Transverse colon (tissue), 4 donors: ENCODE measurements around the gene FAN1. TPM values are rescaled to one million over a fixed set of nuclear protein-coding genes. Genes with fewer than 3 reads are reported as not detected.

ENCODE experiments used
- DNase-seq: peaks from one replicate; pipeline ENCODE4 v3.0.0-alpha.2; 2019
- H3K27ac ChIP-seq, 4 donors: fragments of 200-600 bp; sonication (generic); 2 replicates each; pipeline ENCODE4 v1.5.1; 2016 to 2018; ENCODE audit warnings: inconsistent platforms in 4 of 4
- H3K27me3 ChIP-seq: fragments of 200-600 bp; sonication (generic); 2 replicates; pipeline ENCODE4 v1.5.1; 2017; ENCODE audit warnings: inconsistent platforms
- H3K36me3 ChIP-seq, 4 donors: fragments of 200-600 bp; sonication (generic); 2 replicates each; pipeline ENCODE4 v1.5.1; 2017 to 2019; ENCODE audit warnings: inconsistent platforms in 4 of 4
- H3K4me1 ChIP-seq, 4 donors: fragments of 200-600 bp; sonication (generic); 2 replicates each; pipeline ENCODE4 v1.5.1; 2017 to 2020; ENCODE audit warnings: inconsistent platforms in 4 of 4
- H3K4me3 ChIP-seq, 4 donors: fragments of 200-600 bp; sonication (generic); 1 replicate in 1 of 4; 2 replicates in 3 of 4; pipeline versions ENCODE4 v1.5.1 to v1.6.1; 2017 to 2019; ENCODE audit warnings: inconsistent platforms in 4 of 4
- H3K9me3 ChIP-seq, 2 donors: fragments of 200-600 bp; sonication (generic); 2 replicates each; pipeline ENCODE4 v1.5.1; 2017 to 2019; ENCODE audit warnings: inconsistent platforms in 2 of 2
- EP300 ChIP-seq: sonication (generic); formaldehyde crosslinking; IDR thresholded peaks from one replicate; pipeline ENCODE4 v1.6.1; 2017; ENCODE audit warnings: antibody characterized with exemption, low read depth
- POLR2A ChIP-seq: fragments of 450-650 bp; IDR thresholded peaks from one replicate; pipeline ENCODE4 v1.6.1; 2016; ENCODE audit warnings: antibody characterized with exemption, mild to moderate bottlenecking, moderate library complexity
- POLR2AphosphoS5 ChIP-seq, 3 donors: sonication (generic); formaldehyde crosslinking; IDR thresholded peaks; one replicate each; pipeline ENCODE4 v1.6.1; 2016; ENCODE audit warnings: antibody characterized with exemption in 3 of 3
- WGBS, 2 donors: methylation state at CpG; one replicate each; pipeline ENCODE4 v1.1.5; 2018; ENCODE audit warnings: low coverage in 1 of 2; 5-methylcytosine and 5-hydroxymethylcytosine counted together
- in situ Hi-C, 4 donors: fragments of 200-750 bp; cut with MboI; loops; one replicate each; pipeline versions ENCODE4 v1.15.0 to v1.15.1; 2017; ENCODE audit warnings: low sequenced_read_pairs in 3 of 4, low pct_ligation_motif_present in 1 of 4, low pct_unique_long_range_greater_than_20kb in 1 of 4
- intact Hi-C: fragments of 100-400 bp; cut with DNase I; formaldehyde crosslinking; loops from one replicate; pipeline ENCODE4 v1.15.1; 2023; ENCODE audit warnings: low total_unique reads
- total RNA-seq, 4 donors: library from RNA; depleted of rRNA; stranded (reverse); fragments of >200 nt; gene quantifications; one replicate each; pipeline ENCODE4 v1.1.0, GENCODE V29; 2016
- TF ChIP-seq, protein P1 (sequence below), 5 experiments: fragments of 200-600 bp in 3 of 5; fragments of 450-650 bp in 2 of 5; sonication (generic) in 3 of 5; IDR thresholded peaks; 1 replicate in 2 of 5; 2 replicates in 3 of 5; pipeline ENCODE4 v1.5.1; 2016 to 2017; ENCODE audit warnings: antibody characterized with exemption in 5 of 5, inconsistent platforms in 3 of 5, mild to moderate bottlenecking in 2 of 5, moderate library complexity in 1 of 5

Gene FAN1
- total RNA-seq, 4 donors from 2014 or later, result 8.6 to 34.8 (median 16.9) TPM

DNA sequence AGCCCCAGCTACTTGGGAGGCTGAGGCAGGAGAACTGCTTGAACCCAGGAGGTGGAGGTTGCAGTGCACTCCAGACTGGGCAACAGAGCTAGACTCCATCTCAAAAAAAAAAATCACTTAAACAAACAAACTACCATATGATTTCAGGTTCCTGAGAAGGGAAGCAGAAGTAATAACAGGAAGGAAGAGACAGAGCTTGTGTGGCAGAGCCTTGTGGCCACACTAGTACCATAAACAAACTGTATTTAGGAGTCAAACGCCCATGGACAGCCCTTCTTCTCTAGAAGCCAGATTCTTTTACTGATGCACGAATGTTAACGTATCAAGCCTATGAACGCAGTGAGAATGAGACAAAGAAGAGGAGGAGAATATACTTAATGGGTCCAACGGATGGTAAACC, 75.7 kb downstream of the FAN1 start:
- H3K36me3 ChIP-seq, result peaks cover 0 to 18% (median 0%) of the 10 kb centered on the region in 4 donors
- no peak overlapping the region for H3K4me3 ChIP-seq
- DNase-seq, result no peak
- WGBS, 2 donors, result 85 to 89% methylated on average over 5 of the region's 5 CpGs
- peaks cover 0 to 36% (median 10%) of the 10 kb centered on the region in 4 donors for H3K4me1 ChIP-seq
- no peaks in the 10 kb centered on the region for H3K27me3 ChIP-seq
- H3K9me3 ChIP-seq, result no peaks in the 10 kb centered on the region
- in situ Hi-C loops (loop anchor here in 1 of 4 donors (5.0 kb wide), 1 partner anchor 48 kb away; no protein-coding TSS in a partner anchor), intact Hi-C loops (no loop called here)
- H3K27ac ChIP-seq, result no peak overlapping the region
- TF ChIP-seq, protein P1, sequence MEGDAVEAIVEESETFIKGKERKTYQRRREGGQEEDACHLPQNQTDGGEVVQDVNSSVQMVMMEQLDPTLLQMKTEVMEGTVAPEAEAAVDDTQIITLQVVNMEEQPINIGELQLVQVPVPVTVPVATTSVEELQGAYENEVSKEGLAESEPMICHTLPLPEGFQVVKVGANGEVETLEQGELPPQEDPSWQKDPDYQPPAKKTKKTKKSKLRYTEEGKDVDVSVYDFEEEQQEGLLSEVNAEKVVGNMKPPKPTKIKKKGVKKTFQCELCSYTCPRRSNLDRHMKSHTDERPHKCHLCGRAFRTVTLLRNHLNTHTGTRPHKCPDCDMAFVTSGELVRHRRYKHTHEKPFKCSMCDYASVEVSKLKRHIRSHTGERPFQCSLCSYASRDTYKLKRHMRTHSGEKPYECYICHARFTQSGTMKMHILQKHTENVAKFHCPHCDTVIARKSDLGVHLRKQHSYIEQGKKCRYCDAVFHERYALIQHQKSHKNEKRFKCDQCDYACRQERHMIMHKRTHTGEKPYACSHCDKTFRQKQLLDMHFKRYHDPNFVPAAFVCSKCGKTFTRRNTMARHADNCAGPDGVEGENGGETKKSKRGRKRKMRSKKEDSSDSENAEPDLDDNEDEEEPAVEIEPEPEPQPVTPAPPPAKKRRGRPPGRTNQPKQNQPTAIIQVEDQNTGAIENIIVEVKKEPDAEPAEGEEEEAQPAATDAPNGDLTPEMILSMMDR (IDR thresholded peaks at IDR 0.05), result no peak

DNA sequence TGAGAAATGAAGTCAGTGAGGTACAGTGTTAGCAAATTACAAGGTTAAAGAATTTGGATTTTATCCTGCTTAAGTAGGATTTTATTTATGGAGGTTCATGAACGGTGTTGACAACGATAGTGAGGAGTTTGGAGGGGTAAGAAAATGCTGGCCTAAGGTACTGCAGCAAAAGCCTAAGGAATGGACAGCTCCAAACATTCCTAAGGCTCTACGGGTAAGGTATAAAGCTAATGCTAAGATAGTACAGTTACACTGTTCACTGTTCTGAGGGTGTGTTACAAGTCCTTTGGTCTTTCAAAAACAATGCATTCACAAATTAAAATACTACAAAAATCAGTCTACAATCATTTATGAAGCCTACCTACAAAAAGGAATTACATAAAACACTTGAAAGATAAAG, 80.4 kb downstream of the FAN1 start:
- Histone ChIP-seq H3K27ac (peak overlapping the region in 1 of 4 donors; percentile 37), H3K27me3 (no peaks in the 10 kb centered on the region), H3K36me3 (peaks cover 0 to 4% (median 0%) of the 10 kb centered on the region in 4 donors), H3K4me1 (peaks cover 17 to 57% (median 35%) of the 10 kb centered on the region in 4 donors), H3K9me3 (no peaks in the 10 kb centered on the region), H3K4me3 (no peak overlapping the region)
- in situ Hi-C loops, result no loop called here
- TF ChIP-seq, protein P1 (IDR thresholded peaks at IDR 0.05), result no peak
- WGBS, 2 donors, result 62 to 63% methylated on average over 3 of the region's 3 CpGs
- no peak for DNase-seq
- intact Hi-C loops, result no loop called here

DNA sequence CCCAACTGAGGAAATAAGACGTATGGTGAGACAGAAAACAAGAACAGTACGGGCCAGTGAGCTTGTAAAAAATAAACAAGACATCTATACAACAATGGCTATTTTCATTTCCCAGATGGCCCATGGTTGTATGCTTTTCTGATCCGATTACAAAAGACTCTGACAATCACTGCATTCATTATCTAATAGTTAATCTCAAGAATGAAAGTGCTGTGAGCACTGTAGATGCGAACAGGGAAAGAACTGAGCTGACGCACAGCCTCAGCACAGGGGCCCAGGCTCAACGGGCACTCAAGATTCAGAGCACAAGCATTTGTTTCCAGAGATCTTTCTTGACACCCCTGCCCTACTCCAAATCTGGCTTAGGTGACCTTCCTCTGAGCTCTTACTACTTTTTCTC, 80.8 kb downstream of the FAN1 start:
- no peaks in the 10 kb centered on the region for H3K9me3 ChIP-seq
- peak overlapping the region in 3 of 4 donors; percentile 13 to 47 (median 37) for H3K27ac ChIP-seq
- H3K4me3 ChIP-seq, result no peak overlapping the region
- H3K4me1 ChIP-seq, result peaks cover 17 to 57% (median 39%) of the 10 kb centered on the region in 4 donors
- intact Hi-C loops (no loop called here), in situ Hi-C loops (no loop called here)
- WGBS, 2 donors, result 33 to 36% methylated on average over 6 of the region's 6 CpGs
- H3K27me3 ChIP-seq, result no peaks in the 10 kb centered on the region
- DNase-seq, result no peak
- H3K36me3 ChIP-seq, result peaks cover 0 to 4% (median 0%) of the 10 kb centered on the region in 4 donors
- no peak for TF ChIP-seq POLR2AphosphoS5 (IDR thresholded peaks at IDR 0.05)
- TF ChIP-seq, protein P1 (IDR thresholded peaks at IDR 0.05), result no peak
- no peak for TF ChIP-seq POLR2A

DNA sequence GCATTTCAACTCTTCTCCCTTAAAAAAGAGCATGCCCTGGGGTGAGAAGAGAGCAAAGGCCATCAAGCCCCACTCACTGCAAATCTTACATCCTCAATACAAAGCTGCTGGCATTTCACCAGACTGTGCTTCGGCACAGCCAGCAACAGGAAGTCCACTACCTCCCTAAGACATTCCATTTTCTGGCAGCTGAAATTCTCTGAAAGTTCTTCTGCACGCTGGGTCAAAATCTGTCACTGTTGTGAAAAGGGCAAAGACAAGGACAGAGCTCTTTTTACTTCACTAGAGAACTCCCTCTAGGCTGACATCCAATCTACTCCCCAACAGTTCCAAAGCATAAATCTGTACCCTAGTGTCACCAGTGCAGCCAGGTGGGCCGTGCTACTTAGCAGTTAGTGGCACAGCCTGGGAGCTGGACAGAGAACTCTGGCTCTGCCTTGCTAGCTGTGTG, 81.4 kb downstream of the FAN1 start:
- peaks cover 23 to 57% (median 44%) of the 10 kb centered on the region in 4 donors for H3K4me1 ChIP-seq
- 20 to 41% methylated on average over 2 to 3 of the region's 3 CpGs for whole genome bisulfite sequencing, 2 donors
- in situ Hi-C loops, result no loop called here
- intact Hi-C loops, result no loop called here
- no peak for TF ChIP-seq POLR2A
- TF ChIP-seq, protein P1 (IDR thresholded peaks at IDR 0.05), result no peak
- no peak for TF ChIP-seq EP300
- no peak for TF ChIP-seq POLR2AphosphoS5 (IDR thresholded peaks at IDR 0.05)
- H3K27me3 ChIP-seq, result no peaks in the 10 kb centered on the region
- H3K36me3 ChIP-seq, result peaks cover 0 to 4% (median 0%) of the 10 kb centered on the region in 4 donors
- no peaks in the 10 kb centered on the region for H3K9me3 ChIP-seq
- H3K27ac ChIP-seq, result peak overlapping the region in 3 of 4 donors; percentile 13 to 47 (median 37)
- peak; percentile 29 for DNase-seq
- no peak overlapping the region for H3K4me3 ChIP-seq
